HL-60 (cell line): ENCODE data around the gene SERPINC1.
"Not testable (repeated sequence)": the region's sequence is repeated elsewhere in the genome, so short reads cannot be mapped to it uniquely, and the experiment has no call there.

Source experiments
- DNase-seq, 2 experiments: peaks; one replicate each; pipeline ENCODE4 v3.0.0-alpha.2; 2010 to 2020; ENCODE audit warnings: low read depth in 1 of 2, low spot score in 1 of 2
- H3K27ac ChIP-seq: fragments of 250-450 bp; sonication (Bioruptor Pico); replicated peaks from 2 replicates; pipeline ENCODE4 v1.5.1; 2020; ENCODE audit warnings: mild to moderate bottlenecking, moderate library complexity
- H3K27me3 ChIP-seq: fragments of 250-450 bp; sonication (Bioruptor Pico); 2 replicates; pipeline ENCODE4 v1.5.1; 2021; ENCODE audit warnings: mild to moderate bottlenecking, moderate library complexity; ENCODE audit not compliant: insufficient read depth, poor library complexity, severe bottlenecking
- H3K4me3 ChIP-seq: replicated peaks from 2 replicates; pipeline ENCODE4 v1.5.1; 2011; ENCODE audit warnings: mild to moderate bottlenecking, control low read depth, low read length; ENCODE audit not compliant: insufficient read depth
- CTCF ChIP-seq: IDR thresholded peaks from one replicate; pipeline ENCODE4 v1.5.1; 2011; ENCODE audit warnings: low read length, control low read depth, inconsistent platforms; ENCODE audit not compliant: insufficient read depth
- GABPA ChIP-seq: IDR thresholded peaks from 2 replicates; pipeline ENCODE4 v1.6.1; 2012; ENCODE audit warnings: low read depth
- POLR2AphosphoS5 ChIP-seq: IDR thresholded peaks from 2 replicates; pipeline ENCODE4 v1.6.1; 2012; ENCODE audit warnings: low read depth
- SPI1 ChIP-seq: IDR thresholded peaks from 2 replicates; pipeline ENCODE4 v1.6.1; 2012; ENCODE audit warnings: low read depth, mild to moderate bottlenecking, borderline replicate concordance
- long read RNA-seq: library from polyadenylated mRNA; unstranded; transcript quantifications from one replicate; pipeline ENCODE4 v2.0.0, GENCODE V29; 2020
- TF ChIP-seq, protein P1 (sequence below): IDR thresholded peaks from 2 replicates; pipeline ENCODE4 v1.6.1; 2012; ENCODE audit warnings: low read depth; ENCODE audit not compliant: insufficient replicate concordance

The SERPINC1 gene
- long read RNA-seq: 0 reads

DNA sequence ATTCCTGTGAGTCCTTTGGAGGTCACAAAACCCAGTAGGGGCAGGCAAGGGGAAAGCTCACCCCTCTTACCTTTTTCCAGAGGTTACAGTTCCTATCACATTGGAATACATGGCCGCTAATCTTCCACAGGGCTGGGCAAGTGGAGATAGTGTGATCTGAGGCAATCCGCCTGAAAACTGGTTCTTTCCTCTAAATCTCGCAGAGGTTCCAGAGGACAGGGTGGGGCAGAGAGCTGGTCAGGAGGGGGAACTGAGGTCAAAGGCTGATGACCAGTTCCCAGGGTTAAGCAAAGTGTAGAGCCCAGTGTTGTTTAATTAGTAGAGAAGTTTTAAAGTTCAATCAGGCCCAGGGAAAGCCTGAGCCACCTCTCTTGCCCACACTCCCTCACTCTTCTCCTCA is at the start of gene SERPINC1:
TSS of gene SERPINC1 (minus strand) at position 179 of the 400 bp plus-strand sequence. CDS start at position 111, 68 bp downstream.
- TF ChIP-seq CTCF: no peak
- no peak for TF ChIP-seq GABPA
- TF ChIP-seq POLR2AphosphoS5: no peak
- TF ChIP-seq SPI1: no peak
- TF ChIP-seq, protein P1, sequence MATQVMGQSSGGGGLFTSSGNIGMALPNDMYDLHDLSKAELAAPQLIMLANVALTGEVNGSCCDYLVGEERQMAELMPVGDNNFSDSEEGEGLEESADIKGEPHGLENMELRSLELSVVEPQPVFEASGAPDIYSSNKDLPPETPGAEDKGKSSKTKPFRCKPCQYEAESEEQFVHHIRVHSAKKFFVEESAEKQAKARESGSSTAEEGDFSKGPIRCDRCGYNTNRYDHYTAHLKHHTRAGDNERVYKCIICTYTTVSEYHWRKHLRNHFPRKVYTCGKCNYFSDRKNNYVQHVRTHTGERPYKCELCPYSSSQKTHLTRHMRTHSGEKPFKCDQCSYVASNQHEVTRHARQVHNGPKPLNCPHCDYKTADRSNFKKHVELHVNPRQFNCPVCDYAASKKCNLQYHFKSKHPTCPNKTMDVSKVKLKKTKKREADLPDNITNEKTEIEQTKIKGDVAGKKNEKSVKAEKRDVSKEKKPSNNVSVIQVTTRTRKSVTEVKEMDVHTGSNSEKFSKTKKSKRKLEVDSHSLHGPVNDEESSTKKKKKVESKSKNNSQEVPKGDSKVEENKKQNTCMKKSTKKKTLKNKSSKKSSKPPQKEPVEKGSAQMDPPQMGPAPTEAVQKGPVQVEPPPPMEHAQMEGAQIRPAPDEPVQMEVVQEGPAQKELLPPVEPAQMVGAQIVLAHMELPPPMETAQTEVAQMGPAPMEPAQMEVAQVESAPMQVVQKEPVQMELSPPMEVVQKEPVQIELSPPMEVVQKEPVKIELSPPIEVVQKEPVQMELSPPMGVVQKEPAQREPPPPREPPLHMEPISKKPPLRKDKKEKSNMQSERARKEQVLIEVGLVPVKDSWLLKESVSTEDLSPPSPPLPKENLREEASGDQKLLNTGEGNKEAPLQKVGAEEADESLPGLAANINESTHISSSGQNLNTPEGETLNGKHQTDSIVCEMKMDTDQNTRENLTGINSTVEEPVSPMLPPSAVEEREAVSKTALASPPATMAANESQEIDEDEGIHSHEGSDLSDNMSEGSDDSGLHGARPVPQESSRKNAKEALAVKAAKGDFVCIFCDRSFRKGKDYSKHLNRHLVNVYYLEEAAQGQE: no peak

DNA sequence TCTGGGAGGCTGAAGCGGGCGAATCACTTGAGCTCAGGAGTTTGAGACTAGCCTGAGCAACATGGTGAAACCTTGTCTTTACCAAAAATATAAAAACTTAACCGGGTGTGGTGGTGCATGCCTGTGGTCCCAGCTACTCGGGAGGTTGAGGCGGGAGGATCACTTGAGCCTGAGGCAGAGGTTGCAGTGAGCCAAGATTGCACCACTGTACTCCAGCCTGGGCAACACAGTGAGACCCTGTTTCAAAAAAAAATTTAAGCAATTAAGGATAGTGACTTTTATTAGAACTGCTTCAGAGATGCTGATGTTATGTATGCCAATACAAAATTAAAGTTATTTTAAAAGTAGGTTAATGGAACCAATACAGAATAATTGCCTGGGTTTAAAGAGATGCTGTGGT is 48.8 kb upstream of the SERPINC1 start:
- not testable (repeated sequence) for H3K27ac ChIP-seq, DNase-seq, H3K4me3 ChIP-seq, H3K27me3 ChIP-seq

More for the DNA sequence above, at the start of gene SERPINC1:
- DNase-seq: no peak
- H3K27me3 ChIP-seq: no peaks in the 10 kb centered on the region
- H3K27ac ChIP-seq: no peak within 1 kb of the TSS
- H3K4me3 ChIP-seq: no peak within 1 kb of the TSS

- Histone ChIP-seq H3K4me3 (no peak overlapping the region), H3K27ac (no peak overlapping the region), H3K27me3 (no peaks in the 10 kb centered on the region)
- TF ChIP-seq CTCF (no peak), SPI1 (no peak), POLR2AphosphoS5 (no peak), GABPA (no peak)
- TF ChIP-seq, protein P1: no peak
- no peak for DNase-seq
Observed at GRCh38 chr1:173963477-173963876, 46.4 kb upstream of the SERPINC1 start.

- no peak for DNase-seq
- Histone ChIP-seq H3K27ac (no peak overlapping the region), H3K27me3 (no peaks in the 10 kb centered on the region), H3K4me3 (no peak overlapping the region)
- TF ChIP-seq, protein P1: no peak
- TF ChIP-seq CTCF: no peak
- no peak for TF ChIP-seq SPI1
- TF ChIP-seq GABPA: no peak
- TF ChIP-seq POLR2AphosphoS5: no peak
Observed at GRCh38 chr1:173960625-173961024, 43.5 kb upstream of the SERPINC1 start.
